ENCODE data around the gene ZDHHC13.

ZDHHC13 gene

DNA sequence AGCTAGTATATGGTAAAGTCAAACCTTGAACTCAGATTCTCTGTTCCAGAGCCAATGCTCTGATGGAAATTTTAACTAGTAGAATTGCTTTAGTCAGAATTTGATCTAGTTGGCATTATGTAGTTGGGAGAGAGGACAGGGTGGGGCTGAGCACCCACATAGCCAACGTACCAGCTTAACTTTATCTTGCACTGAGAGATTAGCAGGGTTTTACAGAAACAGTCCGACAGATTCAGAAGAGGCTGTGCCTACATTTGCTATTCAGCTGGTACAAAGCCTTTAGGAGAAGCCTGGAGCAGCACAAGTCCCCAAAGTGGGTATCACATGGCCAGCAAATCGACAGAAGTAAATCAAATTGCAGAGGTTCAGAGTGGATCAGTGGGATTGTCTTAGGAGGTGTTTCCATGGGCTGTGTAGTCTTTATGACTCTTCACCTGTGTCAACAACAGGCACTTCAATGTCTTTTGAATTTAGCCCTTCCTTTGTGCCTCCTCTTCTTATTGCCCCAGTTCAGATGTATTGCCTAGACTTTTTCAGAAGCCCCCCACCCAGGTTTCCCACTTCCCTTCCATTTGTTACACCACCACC, 92.1 kb downstream of the ZDHHC13 start:
- no peak for DNase-seq (ENCODE audit: low spot score)

DNA sequence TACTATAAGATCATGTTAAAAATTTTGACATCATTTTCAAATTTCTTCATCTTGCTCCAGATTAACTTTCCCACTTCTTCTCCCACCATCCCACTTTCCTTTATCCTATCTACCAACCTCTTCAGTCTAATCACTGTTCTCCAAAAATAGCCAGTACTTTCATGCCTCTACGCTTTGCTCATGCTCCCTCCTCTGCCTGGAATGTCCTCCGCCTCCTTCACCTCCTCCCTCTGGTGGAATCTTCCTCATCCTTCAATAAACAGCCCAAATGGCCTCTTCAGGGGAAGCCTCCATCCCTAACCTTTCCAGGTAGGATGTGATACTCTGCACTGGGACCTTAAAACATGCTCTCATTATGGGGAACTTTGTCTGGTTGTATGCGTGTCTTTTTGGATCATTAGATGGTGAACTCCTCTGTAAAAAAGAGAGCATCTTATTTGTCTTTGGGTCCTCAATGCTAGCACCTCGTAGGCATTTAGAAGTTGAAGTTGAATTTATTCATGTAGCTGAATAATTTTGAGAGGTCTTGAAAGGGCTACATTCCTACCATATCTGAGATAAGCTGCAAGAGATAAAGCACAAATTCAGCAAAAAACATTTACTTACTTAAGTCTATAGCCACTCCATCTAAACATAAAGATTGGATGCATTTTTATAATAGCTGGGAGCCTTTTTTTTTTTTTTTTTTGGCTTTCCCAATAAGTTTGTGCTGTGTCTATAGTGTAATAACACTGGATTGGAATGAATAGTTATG, 92.8 kb downstream of the ZDHHC13 start:
- DNase-seq (ENCODE audit: low spot score), result no peak

- no peak for DNase-seq (ENCODE audit: low spot score)
These were observed 99.1 kb downstream of the ZDHHC13 start for GRCh38 chr11:19216021-19216420.

GRCh38 chr11:19216709-19217374, 99.9 kb downstream of the ZDHHC13 start:
- no peak for DNase-seq (ENCODE audit: low spot score)

DNA sequence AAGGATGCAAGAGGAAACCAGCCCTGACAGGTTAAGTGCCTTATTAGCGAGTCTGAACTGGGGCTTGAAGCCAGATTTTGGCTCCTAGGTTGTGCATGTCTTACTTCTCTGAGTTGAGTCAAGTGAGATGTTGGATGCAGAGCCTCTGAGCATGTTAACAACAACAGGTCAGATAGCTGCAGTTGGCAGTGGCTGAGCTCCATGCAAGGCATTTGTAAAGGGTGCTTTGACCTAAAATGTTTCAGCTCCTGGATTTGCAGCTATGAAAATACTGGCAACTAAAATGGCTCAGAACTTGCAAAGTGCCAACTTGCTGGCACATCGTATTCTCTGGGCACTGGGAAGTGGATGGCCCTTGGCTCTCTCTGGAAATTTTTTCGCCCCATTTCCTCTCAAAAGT, 101.2 kb downstream of the ZDHHC13 start:
- peak; percentile 71 for DNase-seq (ENCODE audit: low spot score)

- peak; percentile 7 for DNase-seq (ENCODE audit: low spot score)
These were observed 102.0 kb downstream of the ZDHHC13 start for GRCh38 chr11:19218786-19219460.

DNA sequence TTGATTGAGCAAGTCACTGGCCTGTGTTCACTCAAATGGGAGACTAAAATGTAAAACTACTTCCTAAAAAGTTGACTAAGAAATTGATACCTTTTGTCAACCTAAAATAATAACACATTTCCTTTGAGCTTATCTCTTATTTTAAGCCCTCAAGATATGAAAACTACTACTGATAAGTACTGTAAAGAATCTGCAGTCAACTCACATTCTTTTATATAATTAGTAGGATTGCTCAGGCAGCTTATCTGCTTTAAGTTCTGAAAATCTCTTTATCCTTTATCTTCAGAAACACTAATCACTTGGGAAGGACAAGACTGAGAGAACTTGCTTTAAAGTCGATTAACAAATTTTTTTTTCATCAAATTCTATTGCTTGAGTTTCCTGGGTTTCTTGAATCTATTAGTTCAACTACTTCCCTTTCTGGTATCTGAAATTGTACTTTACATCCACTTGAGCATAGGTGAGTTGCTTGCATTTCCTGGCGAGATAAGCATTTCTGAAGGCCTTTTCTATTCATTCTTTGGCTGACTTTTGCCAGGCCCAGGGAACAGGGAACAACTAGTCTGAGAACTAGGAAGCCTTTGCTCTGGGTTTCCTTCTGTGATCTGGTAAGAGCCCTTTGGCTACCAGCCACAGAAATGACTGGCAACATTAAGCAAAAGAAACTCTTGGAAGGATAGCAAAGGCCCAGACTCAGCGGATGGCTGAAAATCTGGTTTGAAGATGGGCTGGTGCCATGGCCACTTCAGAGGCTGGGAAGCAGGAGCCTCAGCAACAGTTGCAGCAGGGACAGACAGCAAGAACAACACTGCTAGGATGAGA, 104.1 kb downstream of the ZDHHC13 start:
- peak; percentile 34 for DNase-seq (ENCODE audit: low spot score)

DNA sequence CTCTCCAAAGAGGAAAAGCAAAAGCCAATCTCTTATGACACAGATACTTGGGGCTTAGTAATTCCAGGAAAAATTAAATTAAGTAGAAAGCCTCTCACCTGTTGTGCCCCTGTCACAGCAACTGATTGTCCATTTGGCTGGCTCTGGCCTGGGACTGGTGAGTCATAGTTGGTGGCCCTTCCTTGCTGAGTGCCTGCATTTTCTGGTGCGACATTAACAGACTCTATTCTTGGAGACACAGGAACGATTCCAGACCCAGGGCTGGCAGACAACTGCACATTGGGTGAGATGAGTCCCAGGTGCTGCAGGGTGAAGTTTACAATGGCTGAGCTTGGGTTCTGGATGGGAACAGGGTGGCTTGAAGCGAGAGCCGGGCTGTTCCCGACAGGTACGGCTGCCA, 108.2 kb downstream of the ZDHHC13 start:
- no peak for DNase-seq (ENCODE audit: low spot score)

DNA sequence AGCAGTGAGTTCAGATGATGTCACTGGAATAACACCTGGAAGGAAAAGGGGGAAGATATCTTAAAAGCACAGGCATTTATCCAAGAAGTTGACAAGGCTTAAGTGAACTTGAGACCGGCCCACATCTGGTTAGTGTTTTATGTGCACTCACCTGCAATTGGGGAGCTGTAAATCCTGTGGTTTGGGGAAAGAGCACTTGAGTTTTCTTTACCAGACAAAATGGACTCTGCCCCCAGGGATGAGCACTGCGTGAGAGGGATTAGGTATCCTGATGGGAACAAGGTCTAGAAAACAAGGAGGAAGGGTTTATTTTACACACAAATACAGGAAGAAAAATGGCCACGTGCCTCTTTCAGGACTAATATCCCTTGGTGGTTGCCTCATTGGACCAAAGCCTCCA, 108.6 kb downstream of the ZDHHC13 start:
- no peak for DNase-seq (ENCODE audit: low spot score)

Data from cerebellar cortex (tissue), 1 donor.